SH-SY5Y (cell line): Measurements from ENCODE around the gene SGPP2.

Experiments
- GATA2 ChIP-seq: IDR thresholded peaks from 2 replicates; pipeline ENCODE4 v1.6.1; 2011; ENCODE audit warnings: mild to moderate bottlenecking, low read depth, low read length
- GATA3 ChIP-seq: IDR thresholded peaks from 2 replicates; pipeline ENCODE4 v1.6.1; 2011; ENCODE audit warnings: low read depth, mild to moderate bottlenecking, low read length, moderate library complexity

GRCh38 chr2:222456479-222457077 lies 32.2 kb downstream of the SGPP2 start:
- TF ChIP-seq GATA3 (no peak), GATA2 (no peak)
